A549 treated with GW870086 at 1 μM for 4 hours (cell line): ENCODE results near the gene SPPL2C. TPM values are rescaled to one million over a fixed set of nuclear protein-coding genes. Genes with fewer than 3 reads are reported as not detected.

Source experiments
- total RNA-seq: library from RNA; stranded (reverse); fragments of 200-300 nt; extraction: Qiagen RNA extraction; gene quantifications from 5 replicates; pipeline ENCODE4 v1.2.3, GENCODE V29; 2022; ENCODE audit warnings: low read depth

SPPL2C gene
- total RNA-seq: not detected in 5 replicates

DNA sequence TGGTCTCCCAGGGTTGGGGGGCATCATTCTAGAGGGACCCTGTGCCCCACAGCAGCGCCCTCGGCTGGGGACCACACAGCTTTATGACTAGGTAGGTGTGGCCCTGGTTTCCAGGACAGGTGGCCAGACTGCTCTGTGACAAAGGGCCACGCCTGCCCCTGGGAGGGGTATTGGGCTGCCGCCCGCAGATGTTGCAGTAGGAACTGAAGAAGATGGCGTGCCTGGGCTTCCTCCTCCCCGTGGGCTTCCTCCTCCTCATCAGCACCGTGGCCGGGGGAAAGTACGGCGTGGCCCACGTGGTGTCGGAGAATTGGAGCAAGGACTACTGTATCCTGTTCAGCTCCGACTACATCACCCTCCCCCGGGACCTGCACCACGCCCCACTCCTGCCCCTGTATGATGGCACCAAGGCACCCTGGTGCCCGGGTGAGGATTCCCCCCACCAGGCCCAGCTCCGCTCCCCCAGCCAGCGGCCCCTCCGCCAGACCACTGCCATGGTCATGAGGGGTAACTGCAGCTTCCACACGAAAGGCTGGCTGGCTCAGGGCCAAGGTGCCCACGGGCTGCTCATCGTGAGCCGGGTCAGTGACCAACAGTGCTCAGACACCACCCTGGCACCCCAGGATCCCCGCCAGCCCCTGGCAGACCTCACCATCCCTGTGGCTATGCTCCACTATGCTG, at the start of gene SPPL2C:
TSS of gene SPPL2C (plus strand) at position 187 of the 681 bp plus-strand sequence. CDS start at position 213, 26 bp downstream.

DNA sequence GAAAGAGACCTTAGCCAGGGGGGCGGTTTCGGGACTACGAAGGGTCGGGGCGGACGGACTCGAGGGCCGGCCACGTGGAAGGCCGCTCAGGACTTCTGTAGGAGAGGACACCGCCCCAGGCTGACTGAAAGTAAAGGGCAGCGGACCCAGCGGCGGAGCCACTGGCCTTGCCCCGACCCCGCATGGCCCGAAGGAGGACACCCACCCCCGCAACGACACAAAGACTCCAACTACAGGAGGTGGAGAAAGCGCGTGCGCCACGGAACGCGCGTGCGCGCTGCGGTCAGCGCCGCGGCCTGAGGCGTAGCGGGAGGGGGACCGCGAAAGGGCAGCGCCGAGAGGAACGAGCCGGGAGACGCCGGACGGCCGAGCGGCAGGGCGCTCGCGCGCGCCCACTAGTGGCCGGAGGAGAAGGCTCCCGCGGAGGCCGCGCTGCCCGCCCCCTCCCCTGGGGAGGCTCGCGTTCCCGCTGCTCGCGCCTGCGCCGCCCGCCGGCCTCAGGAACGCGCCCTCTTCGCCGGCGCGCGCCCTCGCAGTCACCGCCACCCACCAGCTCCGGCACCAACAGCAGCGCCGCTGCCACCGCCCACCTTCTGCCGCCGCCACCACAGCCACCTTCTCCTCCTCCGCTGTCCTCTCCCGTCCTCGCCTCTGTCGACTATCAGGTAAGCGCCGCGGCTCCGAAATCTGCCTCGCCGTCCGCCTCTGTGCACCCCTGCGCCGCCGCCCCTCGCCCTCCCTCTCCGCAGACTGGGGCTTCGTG, 49.5 kb downstream of the SPPL2C start, which contains the start of gene MAPT:
TSS of gene MAPT (plus strand) at position 533 of the 763 bp plus-strand sequence. CDS start 67,784 bp downstream, outside the sequence.

Other genes with a start within 250 kb of the SPPL2C start
- gene CRHR1, start 60.6 kb upstream of the SPPL2C start, total RNA-seq: 0.20 TPM in 1 of 5 replicates, not detected in the others
- 1.5 to 2.3 TPM (median 2.0 TPM) in 5 replicates for gene MAPT, start 49.7 kb downstream of the SPPL2C start, total RNA-seq
- not detected in 5 replicates for gene STH, start 154.4 kb downstream of the SPPL2C start, total RNA-seq